ENCODE results near the gene ST3GAL2.

DNA sequence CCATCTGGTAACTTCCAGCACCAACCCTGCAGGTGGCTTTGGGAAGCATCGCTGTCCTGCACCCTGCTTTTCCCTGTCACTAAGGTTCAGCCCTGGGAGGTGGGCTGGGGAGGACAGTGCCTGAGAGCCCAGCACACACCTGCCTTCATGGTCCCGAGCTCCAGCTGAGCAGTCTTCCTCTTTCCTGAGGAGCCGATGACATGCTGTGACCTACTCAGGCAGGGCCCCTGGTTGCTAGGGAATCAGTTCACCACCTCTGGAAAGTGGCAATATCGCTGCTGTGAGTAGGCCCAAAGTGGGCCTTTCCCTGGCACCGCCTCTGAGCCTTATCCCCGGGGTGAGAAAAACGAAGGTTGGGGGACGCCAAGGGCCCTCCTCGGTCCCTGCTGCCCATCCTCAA is 17.9 kb downstream of the ST3GAL2 start:
- TF ChIP-seq, protein P1, sequence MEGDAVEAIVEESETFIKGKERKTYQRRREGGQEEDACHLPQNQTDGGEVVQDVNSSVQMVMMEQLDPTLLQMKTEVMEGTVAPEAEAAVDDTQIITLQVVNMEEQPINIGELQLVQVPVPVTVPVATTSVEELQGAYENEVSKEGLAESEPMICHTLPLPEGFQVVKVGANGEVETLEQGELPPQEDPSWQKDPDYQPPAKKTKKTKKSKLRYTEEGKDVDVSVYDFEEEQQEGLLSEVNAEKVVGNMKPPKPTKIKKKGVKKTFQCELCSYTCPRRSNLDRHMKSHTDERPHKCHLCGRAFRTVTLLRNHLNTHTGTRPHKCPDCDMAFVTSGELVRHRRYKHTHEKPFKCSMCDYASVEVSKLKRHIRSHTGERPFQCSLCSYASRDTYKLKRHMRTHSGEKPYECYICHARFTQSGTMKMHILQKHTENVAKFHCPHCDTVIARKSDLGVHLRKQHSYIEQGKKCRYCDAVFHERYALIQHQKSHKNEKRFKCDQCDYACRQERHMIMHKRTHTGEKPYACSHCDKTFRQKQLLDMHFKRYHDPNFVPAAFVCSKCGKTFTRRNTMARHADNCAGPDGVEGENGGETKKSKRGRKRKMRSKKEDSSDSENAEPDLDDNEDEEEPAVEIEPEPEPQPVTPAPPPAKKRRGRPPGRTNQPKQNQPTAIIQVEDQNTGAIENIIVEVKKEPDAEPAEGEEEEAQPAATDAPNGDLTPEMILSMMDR (IDR thresholded peaks at IDR 0.05; ENCODE audit: extremely low read depth in 1 of 2, insufficient read depth in 1 of 2, low read depth in 1 of 2, low read length in 2 of 2): no peak
- TF ChIP-seq EZH2 (IDR thresholded peaks at IDR 0.05; ENCODE audit: borderline replicate concordance, low read depth, low read length, severe bottlenecking): no peak
- TF ChIP-seq POLR2A (IDR thresholded peaks at IDR 0.05; ENCODE audit: low read depth, low read length): no peak
- TF ChIP-seq POLR2AphosphoS5 (IDR thresholded peaks at IDR 0.05; ENCODE audit: insufficient read depth, low read depth, low read length): no peak
- TF ChIP-seq, protein P2, sequence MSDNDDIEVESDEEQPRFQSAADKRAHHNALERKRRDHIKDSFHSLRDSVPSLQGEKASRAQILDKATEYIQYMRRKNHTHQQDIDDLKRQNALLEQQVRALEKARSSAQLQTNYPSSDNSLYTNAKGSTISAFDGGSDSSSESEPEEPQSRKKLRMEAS (IDR thresholded peaks at IDR 0.05; ENCODE audit: insufficient read depth, insufficient read length): no peak
- no peak for TF ChIP-seq MYC (IDR thresholded peaks at IDR 0.05; ENCODE audit: low read depth, low read length)
- TF ChIP-seq JUN (IDR thresholded peaks at IDR 0.05; ENCODE audit: borderline replicate concordance, insufficient read depth, insufficient read length, low read depth): no peak
- TF ChIP-seq FOS (IDR thresholded peaks at IDR 0.05; ENCODE audit: borderline replicate concordance, insufficient read depth, low read length): no peak
- TF ChIP-seq GATA2 (IDR thresholded peaks at IDR 0.05; ENCODE audit: insufficient read depth, insufficient read length, low read depth, low read length): no peak

All from endothelial cell of umbilical vein (primary cell).